HT-29 (cell line): Measurements from ENCODE around the gene ADRB1. TPM values are rescaled to one million over a fixed set of nuclear protein-coding genes. Genes with fewer than 3 reads are reported as not detected.
A peak's percentile ranks its signal among the peaks of the same experiment; 100 is the strongest.

Source experiments
- DNase-seq: peaks from one replicate; pipeline ENCODE4 v3.0.0-alpha.2; 2015; ENCODE audit warnings: low spot score
- total RNA-seq: library from RNA; depleted of rRNA; stranded (reverse); fragments of >200 nt; shearing (Covaris generic); gene quantifications from 2 replicates; pipeline ENCODE4 v1.2.3, GENCODE V29; 2014

The ADRB1 gene
- total RNA-seq, 1 experiment from 2014 or later = 1.3 TPM

GRCh38 chr10:114057855-114058254 is 14.2 kb downstream of the ADRB1 start:
- DNase-seq = no peak

- DNase-seq = no peak
Measured at GRCh38 chr10:114058297-114058696, 14.6 kb downstream of the ADRB1 start.

GRCh38 chr10:114059561-114059960 is 15.9 kb downstream of the ADRB1 start:
- DNase-seq = no peak

DNA sequence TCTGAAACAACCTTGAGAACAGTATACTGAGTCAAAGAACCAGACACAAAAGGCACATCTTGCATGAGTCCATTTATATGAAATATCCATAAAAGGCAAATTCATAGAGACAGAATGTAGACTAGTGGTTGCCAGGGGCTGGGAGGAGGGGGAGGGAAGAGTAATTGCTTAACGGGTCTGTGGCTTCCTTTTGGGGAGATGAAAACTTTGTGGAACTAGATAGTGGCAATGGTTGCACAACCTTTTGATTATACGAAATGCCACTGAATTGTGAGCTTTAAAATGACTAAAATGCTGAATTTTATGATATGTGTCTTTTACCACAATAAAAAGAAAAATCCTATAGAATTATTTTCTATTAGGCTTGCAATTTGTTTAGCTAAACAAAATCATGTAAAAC is 16.8 kb downstream of the ADRB1 start:
- DNase-seq = no peak

- DNase-seq = no peak
Measured at GRCh38 chr10:114061148-114061547, 17.5 kb downstream of the ADRB1 start.

GRCh38 chr10:114061789-114062188 is 18.1 kb downstream of the ADRB1 start:
- DNase-seq = no peak

DNA sequence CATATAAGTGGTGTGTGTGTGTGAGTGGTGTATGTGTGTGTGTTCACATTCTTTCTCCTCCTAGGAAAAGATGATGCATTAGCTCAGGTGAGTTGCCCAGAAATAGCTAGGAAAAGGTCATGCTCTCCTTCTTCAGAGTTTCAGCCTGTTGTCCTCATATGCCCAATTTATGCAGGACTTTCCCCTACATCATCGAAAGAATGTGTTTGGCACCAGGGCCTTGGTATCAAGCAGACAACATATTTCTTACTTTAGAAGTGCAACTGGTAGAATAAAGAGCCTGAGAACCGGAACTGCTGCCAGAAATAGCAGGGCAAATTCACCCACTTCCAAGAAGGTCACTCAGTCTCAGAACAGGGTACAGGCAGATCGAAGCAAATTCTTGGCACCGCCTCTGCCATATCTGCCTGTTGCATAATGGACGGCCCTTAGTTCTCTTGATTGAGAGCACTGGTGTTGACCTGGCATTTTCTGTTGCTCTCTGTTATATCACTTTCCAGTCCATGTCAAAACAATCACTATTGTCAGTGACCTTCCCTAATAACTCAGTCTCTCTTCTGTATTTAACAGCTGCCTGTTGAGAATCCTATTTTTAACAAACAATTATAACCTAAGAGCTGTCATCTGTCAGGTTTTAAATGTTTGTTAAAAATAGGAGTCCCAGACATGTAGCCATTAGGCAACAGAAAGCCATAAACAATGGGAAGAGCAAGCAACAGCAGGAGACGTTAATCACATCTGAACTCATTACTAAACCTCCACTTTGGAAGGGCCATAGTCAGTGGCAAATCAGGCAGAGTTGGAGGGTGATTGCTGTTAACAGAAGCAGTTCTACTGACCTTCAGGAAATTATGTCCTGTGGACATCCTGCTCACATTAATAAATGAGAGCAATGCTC is 20.7 kb downstream of the ADRB1 start:
- DNase-seq = no peak

DNA sequence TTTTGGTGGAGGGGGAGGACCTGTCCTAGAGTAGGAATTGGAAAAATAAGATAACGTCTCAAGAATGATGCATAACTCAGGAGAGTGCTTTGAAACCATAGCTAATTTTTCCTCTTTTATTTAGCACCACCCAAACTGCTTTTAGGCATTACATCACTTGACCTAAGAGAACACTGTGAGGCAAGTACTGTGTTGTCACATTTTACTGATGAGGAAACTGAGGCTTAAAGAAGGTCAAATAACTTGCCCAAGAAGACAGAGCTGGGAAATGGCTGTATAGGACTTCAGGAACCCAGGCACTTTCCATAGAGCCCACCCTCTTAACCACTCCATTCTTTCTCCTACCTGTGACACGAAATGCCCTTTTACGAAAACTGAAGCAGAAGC is 21.4 kb downstream of the ADRB1 start:
- no peak for DNase-seq

DNA sequence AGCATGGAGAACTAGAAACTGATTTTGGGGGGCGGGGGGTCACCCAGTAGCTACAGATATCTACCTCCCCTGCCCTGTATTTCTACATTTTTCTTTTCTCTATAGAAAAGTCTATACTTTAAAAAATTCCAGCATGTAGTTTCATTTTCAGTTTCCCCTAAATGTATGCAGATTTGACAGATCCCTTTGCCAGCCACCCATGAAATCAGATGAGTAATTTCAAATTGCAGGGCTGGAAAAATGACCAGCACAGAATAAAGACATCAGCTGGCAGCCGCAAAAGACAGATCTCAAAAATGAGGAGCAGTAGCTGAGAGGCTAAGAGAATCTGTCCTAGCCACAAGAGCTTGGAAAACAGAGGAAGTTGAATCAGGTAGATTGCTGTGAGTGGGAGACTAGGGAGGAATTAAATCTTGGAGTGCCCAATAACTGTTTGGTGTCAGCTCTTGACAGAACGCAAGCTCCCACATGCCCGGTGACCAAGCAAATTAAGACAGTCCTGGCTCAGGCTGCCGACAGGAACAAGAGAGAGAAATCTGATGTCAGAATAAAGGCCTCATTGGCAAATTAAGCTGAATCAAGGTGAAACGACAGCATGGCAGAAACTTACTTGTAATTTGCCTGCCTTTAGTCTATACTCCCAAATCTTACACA is 24.5 kb downstream of the ADRB1 start:
- no peak for DNase-seq

DNA sequence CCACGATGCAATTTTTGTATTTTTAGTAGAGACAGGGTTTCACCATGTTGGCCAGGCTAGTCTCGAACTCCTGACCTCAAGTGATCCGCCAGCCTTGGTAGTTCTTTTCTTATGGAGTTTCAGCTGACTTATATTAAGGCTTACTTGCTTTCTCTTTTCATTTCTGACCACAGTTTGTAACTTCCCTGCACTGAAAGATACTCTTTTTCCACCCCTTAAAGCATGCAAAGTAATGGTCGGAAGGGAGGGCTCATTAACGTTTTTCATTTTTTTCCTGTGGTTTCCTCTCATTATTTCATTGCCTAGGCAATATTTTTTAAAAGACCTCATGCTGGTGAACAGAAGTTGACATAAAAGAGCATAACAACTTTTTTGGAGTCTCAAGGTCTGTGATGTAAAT is 27.0 kb downstream of the ADRB1 start:
- no peak for DNase-seq

DNA sequence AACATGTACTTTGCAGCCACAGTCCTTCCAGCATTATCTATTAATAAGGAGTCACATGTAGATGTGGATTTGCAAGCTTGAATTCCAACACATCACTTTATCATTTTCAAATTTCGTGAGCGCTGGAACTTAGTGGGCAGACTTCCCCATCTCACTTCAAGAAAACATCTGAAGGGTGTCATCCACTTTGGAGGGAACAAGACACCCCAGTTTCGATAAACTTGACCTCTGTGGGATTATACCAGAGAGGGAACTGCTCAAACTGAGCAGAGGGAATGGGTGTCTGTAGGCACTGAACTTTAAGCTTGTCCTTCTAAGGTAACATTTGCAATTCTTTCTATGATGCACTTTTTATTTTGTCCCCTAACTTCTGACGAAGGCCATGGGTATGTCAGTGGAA is 27.5 kb downstream of the ADRB1 start:
- no peak for DNase-seq

DNA sequence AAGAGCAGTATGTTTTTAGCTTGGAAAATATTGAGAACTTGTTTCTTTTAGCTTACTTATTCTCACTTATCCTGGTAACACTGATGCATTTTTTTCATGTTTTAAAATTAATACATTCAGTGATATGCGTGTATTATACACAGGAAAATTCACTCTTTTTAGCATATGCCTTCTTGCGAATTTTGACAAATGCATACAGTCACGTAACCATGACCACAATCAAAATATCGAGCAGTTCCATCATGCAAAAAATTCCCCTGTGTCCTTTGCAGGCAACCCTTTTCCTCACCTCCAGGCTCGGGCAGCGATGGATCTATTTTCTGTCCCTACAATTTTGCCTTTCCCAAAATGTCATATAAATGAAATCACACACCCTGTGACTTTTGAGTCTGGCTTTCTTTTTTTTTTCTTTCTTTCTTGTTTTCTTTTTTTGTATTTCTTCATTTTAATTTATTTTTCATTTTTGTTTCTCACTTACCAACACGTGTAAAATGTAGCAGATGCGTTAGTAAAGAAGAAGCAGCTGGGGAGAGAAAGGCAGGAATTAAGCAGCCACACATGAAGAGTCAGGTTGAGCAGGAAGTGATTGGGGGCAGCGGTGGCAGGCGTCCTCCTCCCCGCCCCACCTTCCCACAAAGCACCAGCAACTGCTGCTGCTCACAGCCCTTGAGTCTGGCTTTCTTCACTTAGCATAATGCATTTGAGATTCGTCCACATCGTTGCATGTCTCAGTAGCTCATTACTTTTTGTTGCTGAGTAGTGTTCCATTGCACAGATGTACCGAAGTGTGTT is 29.9 kb downstream of the ADRB1 start:
- no peak for DNase-seq

GRCh38 chr10:114075093-114075492 is 31.4 kb downstream of the ADRB1 start:
- no peak for DNase-seq

GRCh38 chr10:114077347-114077746 is 33.7 kb downstream of the ADRB1 start:
- no peak for DNase-seq

- no peak for DNase-seq
Measured at GRCh38 chr10:114077815-114078219, 34.2 kb downstream of the ADRB1 start.

- DNase-seq = no peak
Measured at GRCh38 chr10:114078346-114078745, 34.7 kb downstream of the ADRB1 start.

- DNase-seq = no peak
Measured at GRCh38 chr10:114079421-114079820, 35.8 kb downstream of the ADRB1 start.

- DNase-seq = peak; percentile 74
Measured at GRCh38 chr10:114081911-114082583, 38.4 kb downstream of the ADRB1 start.

- DNase-seq = peak; percentile 85
Measured at GRCh38 chr10:114083040-114083439, 39.4 kb downstream of the ADRB1 start.

- no peak for DNase-seq
Measured at GRCh38 chr10:114084215-114084614, 40.5 kb downstream of the ADRB1 start.

GRCh38 chr10:114087255-114087654 is 43.6 kb downstream of the ADRB1 start:
- no peak for DNase-seq

DNA sequence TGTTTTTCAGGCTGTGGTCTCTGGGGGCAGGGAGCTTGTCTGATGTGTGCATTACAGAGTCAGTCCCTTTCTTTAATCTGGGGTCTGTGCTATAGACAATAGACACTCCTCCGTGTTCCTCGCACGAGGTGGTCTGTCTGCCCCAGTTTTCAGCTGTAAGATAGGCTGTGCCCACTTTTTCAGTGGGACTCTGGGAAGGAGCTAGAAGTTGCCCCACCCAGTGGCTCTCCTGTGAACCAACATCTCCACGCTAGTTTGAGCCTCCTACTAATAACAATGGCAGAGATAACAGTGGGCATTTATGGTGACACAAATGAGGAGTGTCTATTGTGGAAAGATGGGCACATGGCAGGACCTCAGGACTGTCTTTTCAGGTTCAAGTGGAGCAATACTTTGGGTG is 44.0 kb downstream of the ADRB1 start:
- no peak for DNase-seq
